Measurements from ENCODE around the gene RUSF1.
A peak's percentile ranks its signal among the peaks of the same experiment; 100 is the strongest.

Gene RUSF1

DNA sequence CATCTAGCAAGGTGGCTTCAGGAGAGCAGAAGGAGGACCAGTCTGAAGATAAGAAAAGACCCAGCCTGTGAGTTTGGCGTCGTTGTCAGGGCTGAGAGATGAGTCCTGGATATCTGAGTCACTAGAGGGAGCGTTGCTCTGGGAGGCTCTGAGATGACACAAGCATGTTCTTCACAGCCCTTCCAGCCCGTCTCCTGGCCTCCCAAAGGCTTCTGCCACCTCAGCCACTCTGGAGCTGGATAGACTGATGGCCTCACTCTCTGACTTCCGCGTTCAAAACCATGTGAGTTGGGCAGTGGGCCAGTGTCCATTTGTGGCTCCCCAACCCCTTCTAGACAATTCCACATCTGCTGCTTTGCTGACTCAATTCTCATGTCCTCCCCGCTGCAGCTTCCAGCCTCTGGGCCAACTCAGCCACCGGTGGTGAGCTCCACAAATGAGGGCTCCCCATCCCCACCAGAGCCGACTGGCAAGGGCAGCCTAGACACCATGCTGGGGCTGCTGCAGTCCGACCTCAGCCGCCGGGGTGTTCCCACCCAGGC is 33.9 kb downstream of the RUSF1 start:
- Mint-ChIP-seq H3K9me3 (no peaks in the 10 kb centered on the region), H3K36me3 (peaks cover 2% of the 10 kb centered on the region), H3K4me3 (no peak overlapping the region), H3K27me3 (peaks cover 91% of the 10 kb centered on the region), H3K4me1 (peaks cover 35% of the 10 kb centered on the region), H3K27ac (no peak overlapping the region)
- CTCF ChIA-PET: interaction anchor here (2.3 to 3.2 kb wide), 2 partner anchors 13 to 394 kb away, joined by 6 to 19 read pairs; no protein-coding TSS in a partner anchor
- DNase-seq: no peak

GRCh38 chr16:31473264-31473984 is 34.8 kb downstream of the RUSF1 start:
- DNase-seq: no peak
- H3K9me3 Mint-ChIP-seq: no peaks in the 10 kb centered on the region
- H3K36me3 Mint-ChIP-seq: peaks cover 2% of the 10 kb centered on the region
- peaks cover 82% of the 10 kb centered on the region for H3K27me3 Mint-ChIP-seq
- CTCF ChIA-PET: interaction anchor here (2.3 kb wide), 1 partner anchor 395 kb away, joined by 6 read pairs; no protein-coding TSS in a partner anchor
- H3K27ac Mint-ChIP-seq: no peak overlapping the region
- no peak overlapping the region for H3K4me3 Mint-ChIP-seq
- H3K4me1 Mint-ChIP-seq: peaks cover 35% of the 10 kb centered on the region

- peak; percentile 56 for DNase-seq
- peak overlapping the region; percentile 60 for H3K4me3 Mint-ChIP-seq
- H3K9me3 Mint-ChIP-seq: no peaks in the 10 kb centered on the region
- CTCF ChIA-PET: no interaction called here
- H3K27ac Mint-ChIP-seq: no peak overlapping the region
- H3K27me3 Mint-ChIP-seq: peaks cover 76% of the 10 kb centered on the region
- peaks cover 31% of the 10 kb centered on the region for H3K4me1 Mint-ChIP-seq
- peaks cover 2% of the 10 kb centered on the region for H3K36me3 Mint-ChIP-seq
Measured at GRCh38 chr16:31472709-31473203, 35.4 kb downstream of the RUSF1 start.

GRCh38 chr16:31471875-31472708 is 36.1 kb downstream of the RUSF1 start, which contains the start of gene TGFB1I1:
Gene TGFB1I1 (plus strand): TSS chr16:31472152. CDS start chr16:31472189, 37 bp downstream.
- peaks cover 33% of the 10 kb centered on the region for H3K4me1 Mint-ChIP-seq
- no peaks in the 10 kb centered on the region for H3K9me3 Mint-ChIP-seq
- DNase-seq: peak; percentile 24
- CTCF ChIA-PET: no interaction called here
- H3K36me3 Mint-ChIP-seq: peaks cover 5% of the 10 kb centered on the region
- H3K27ac Mint-ChIP-seq: no peak within 1 kb of the TSS
- peak within 1 kb of the TSS; percentile 60 for H3K4me3 Mint-ChIP-seq
- H3K27me3 Mint-ChIP-seq: peaks cover 69% of the 10 kb centered on the region

DNA sequence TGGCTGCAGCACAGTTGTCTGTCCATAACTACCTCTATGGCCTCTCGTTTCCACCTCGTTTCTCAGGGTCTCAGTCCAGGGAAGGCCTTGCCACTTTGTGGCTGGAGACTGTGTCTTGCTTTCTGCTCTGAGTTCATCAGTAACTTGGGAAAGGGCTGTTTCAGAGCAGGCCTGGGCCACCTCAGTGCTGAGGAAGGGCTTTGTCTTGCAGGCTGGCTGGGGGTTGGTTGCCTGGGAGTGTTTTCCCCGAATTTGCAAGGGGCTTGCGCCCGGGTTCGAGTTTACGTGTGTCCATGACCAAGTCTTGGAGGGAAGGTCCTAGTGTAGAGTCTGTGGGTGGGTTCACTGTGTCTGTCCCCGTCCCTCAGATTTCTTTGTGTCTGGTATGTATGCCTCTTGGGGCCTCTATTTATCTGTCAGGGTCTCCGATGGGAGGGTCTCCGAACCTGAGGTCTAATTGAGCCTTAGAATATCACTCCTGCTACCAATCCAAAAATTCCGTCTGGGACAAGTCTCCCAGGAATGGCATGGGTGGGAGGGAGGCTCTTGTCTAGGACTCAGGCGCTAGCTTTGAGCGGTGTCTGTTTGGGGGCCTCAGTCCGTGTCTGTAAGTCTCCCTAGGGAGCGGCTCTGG is 36.8 kb downstream of the RUSF1 start:
- H3K27ac Mint-ChIP-seq: no peak overlapping the region
- CTCF ChIA-PET: interaction anchor here (0.9 to 2.6 kb wide), 2 partner anchors 11 to 387 kb away, joined by 4 to 13 read pairs; partner anchors contain the start of gene ARMC5
- peaks cover 10% of the 10 kb centered on the region for H3K36me3 Mint-ChIP-seq
- H3K27me3 Mint-ChIP-seq: peaks cover 62% of the 10 kb centered on the region
- no peak overlapping the region for H3K4me3 Mint-ChIP-seq
- DNase-seq: no peak
- peaks cover 32% of the 10 kb centered on the region for H3K4me1 Mint-ChIP-seq
- no peaks in the 10 kb centered on the region for H3K9me3 Mint-ChIP-seq

GRCh38 chr16:31470615-31471014 is 37.6 kb downstream of the RUSF1 start:
- CTCF ChIA-PET: interaction anchor here (0.9 to 2.6 kb wide), 2 partner anchors 10 to 388 kb away, joined by 4 to 13 read pairs; partner anchors contain the start of gene ARMC5
- DNase-seq: no peak
- Mint-ChIP-seq H3K27me3 (peaks cover 54% of the 10 kb centered on the region), H3K36me3 (peaks cover 10% of the 10 kb centered on the region), H3K27ac (no peak overlapping the region), H3K9me3 (no peaks in the 10 kb centered on the region), H3K4me3 (no peak overlapping the region), H3K4me1 (peaks cover 25% of the 10 kb centered on the region)

- H3K4me3 Mint-ChIP-seq: no peak overlapping the region
- DNase-seq: no peak
- peaks cover 26% of the 10 kb centered on the region for H3K36me3 Mint-ChIP-seq
- CTCF ChIA-PET: no interaction called here
- peaks cover 27% of the 10 kb centered on the region for H3K27me3 Mint-ChIP-seq
- H3K9me3 Mint-ChIP-seq: no peaks in the 10 kb centered on the region
- peaks cover 19% of the 10 kb centered on the region for H3K4me1 Mint-ChIP-seq
- no peak overlapping the region for H3K27ac Mint-ChIP-seq
Measured at GRCh38 chr16:31467858-31468257, 40.3 kb downstream of the RUSF1 start.

DNA sequence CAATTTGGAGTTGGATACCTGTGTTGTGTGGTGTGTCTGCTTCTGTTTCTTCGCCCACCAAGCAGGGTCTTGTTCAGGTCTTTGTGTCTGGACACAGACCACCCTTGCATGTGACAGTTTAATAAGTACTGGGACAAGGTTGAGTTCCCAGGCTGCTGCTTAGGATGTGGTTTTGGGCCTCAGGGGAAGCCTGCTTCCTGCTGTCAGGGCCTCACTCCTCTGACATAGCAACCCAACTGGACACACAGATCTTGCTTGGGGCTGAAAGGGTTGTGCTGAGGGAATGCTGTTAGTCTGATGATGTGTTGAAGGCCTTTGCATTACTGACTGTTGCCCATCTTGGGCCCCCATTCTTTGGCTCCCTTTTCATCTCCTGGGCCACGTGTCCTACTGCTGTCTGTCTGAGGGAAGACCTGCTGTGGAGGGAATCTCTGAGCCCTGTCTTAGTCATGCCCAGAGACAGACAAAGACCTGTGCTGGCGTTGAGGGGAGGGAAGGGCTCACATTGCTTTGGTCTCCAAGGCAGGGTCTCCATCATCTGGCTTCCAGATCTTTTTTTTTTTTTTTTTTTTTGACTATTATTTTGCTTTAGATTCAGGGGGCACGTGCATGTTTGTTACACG is 40.9 kb downstream of the RUSF1 start:
- Mint-ChIP-seq H3K9me3 (no peaks in the 10 kb centered on the region), H3K27me3 (peaks cover 21% of the 10 kb centered on the region), H3K36me3 (peaks cover 27% of the 10 kb centered on the region), H3K27ac (no peak overlapping the region), H3K4me1 (peaks cover 14% of the 10 kb centered on the region), H3K4me3 (no peak overlapping the region)
- CTCF ChIA-PET: no interaction called here
- DNase-seq: no peak

- Mint-ChIP-seq H3K36me3 (peaks cover 27% of the 10 kb centered on the region), H3K4me1 (peaks cover 14% of the 10 kb centered on the region), H3K9me3 (no peaks in the 10 kb centered on the region), H3K27ac (no peak overlapping the region), H3K4me3 (no peak overlapping the region), H3K27me3 (peaks cover 12% of the 10 kb centered on the region)
- CTCF ChIA-PET: no interaction called here
- DNase-seq: no peak
Measured at GRCh38 chr16:31466381-31466841, 41.8 kb downstream of the RUSF1 start.

DNA sequence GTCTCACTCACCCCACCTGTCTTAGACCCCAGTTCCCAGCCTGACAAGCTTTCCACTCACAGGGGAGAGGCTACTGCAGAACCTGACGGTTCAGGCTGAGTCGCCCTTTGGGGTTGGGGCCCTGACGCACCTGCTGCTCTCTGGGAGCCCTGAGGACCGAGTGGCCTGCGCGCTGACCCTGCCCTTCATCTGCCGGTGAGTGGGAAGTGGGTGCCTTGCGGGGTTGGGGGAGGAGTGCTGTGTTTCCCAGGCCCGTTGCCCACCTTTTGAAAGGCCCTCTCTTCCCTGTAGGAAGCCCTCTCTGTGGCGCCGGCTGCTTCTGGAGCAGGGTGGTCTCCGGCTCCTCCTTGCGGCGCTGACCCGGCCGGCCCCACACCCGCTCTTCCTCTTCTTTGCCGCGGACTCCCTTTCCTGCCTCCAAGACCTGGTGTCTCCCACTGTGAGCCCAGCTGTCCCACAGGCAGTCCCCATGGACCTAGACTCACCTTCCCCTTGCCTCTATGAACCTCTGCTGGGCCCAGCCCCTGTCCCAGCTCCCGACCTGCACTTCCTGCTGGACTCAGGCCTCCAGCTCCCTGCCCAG is 42.3 kb downstream of the RUSF1 start:
- CTCF ChIA-PET: no interaction called here
- Mint-ChIP-seq H3K4me3 (no peak overlapping the region), H3K9me3 (no peaks in the 10 kb centered on the region), H3K27me3 (peaks cover 7% of the 10 kb centered on the region), H3K36me3 (peaks cover 27% of the 10 kb centered on the region), H3K27ac (no peak overlapping the region), H3K4me1 (peaks cover 18% of the 10 kb centered on the region)
- DNase-seq: no peak

- Mint-ChIP-seq H3K4me3 (no peak overlapping the region), H3K27me3 (no peaks in the 10 kb centered on the region), H3K27ac (no peak overlapping the region), H3K36me3 (peaks cover 27% of the 10 kb centered on the region), H3K4me1 (peaks cover 29% of the 10 kb centered on the region), H3K9me3 (no peaks in the 10 kb centered on the region)
- DNase-seq: no peak
- CTCF ChIA-PET: no interaction called here
Measured at GRCh38 chr16:31464781-31465260, 43.4 kb downstream of the RUSF1 start.

DNA sequence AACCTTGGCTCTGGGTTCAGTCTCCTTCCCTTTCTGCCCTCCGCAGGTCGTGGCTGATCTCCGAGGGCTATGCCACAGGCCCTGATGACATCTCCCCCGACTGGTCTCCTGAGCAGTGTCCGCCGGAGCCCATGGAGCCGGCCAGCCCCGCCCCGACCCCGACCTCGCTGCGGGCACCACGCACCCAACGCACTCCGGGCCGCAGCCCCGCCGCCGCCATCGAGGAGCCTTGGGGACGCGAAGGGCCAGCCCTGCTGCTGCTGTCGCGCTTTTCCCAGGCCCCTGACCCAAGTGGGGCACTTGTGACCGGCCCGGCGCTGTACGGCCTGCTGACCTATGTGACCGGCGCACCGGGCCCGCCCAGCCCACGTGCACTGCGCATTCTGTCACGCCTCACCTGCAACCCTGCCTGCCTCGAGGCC is 43.8 kb downstream of the RUSF1 start:
- Mint-ChIP-seq H3K4me1 (peaks cover 30% of the 10 kb centered on the region), H3K27ac (no peak overlapping the region), H3K9me3 (no peaks in the 10 kb centered on the region), H3K4me3 (no peak overlapping the region), H3K36me3 (peaks cover 27% of the 10 kb centered on the region), H3K27me3 (peaks cover 2% of the 10 kb centered on the region)
- CTCF ChIA-PET: interaction anchor here (0.9 kb wide), 1 partner anchor 14 kb away, joined by 3 read pairs; no protein-coding TSS in a partner anchor
- no peak for DNase-seq
